Fibroblast of pulmonary artery (primary cell): ENCODE data around the gene MICAL2.
A peak's percentile ranks its signal among the peaks of the same experiment; 100 is the strongest.

ENCODE experiments used
- DNase-seq: peaks from one replicate; pipeline ENCODE4 v3.0.0-alpha.2; 2010; ENCODE audit warnings: low read depth
- H3K4me3 ChIP-seq: replicated peaks from 2 replicates; pipeline ENCODE4 v1.5.1; 2011; ENCODE audit warnings: low read depth, mild to moderate bottlenecking, control low read depth, low read length, moderate library complexity
- TF ChIP-seq, protein P1 (sequence below): IDR thresholded peaks from 2 replicates; pipeline ENCODE4 v1.5.1; 2011; ENCODE audit warnings: mild to moderate bottlenecking, control low read depth, low read length, inconsistent platforms; ENCODE audit errors: missing control alignments

MICAL2 gene

DNA sequence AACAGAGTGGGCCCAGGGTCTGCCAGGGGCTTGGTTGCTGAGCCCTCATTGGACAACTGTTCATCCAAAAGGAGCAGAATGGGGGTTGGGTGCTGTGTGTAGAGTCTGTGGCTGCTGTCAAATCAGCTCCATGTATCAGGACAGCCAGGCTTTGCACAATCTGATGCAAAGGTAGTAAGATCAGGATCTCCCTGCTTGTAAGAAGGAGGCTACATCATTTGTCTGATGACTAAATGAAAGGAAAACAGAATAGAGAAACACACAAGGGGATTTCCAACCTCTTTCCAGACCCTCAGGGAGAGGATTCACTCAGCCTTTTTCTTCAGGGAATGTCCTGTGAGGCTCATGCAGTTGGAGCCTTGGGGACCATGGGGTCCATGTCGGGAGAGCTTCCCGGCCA, 7.2 kb downstream of the MICAL2 start:
- TF ChIP-seq, protein P1, sequence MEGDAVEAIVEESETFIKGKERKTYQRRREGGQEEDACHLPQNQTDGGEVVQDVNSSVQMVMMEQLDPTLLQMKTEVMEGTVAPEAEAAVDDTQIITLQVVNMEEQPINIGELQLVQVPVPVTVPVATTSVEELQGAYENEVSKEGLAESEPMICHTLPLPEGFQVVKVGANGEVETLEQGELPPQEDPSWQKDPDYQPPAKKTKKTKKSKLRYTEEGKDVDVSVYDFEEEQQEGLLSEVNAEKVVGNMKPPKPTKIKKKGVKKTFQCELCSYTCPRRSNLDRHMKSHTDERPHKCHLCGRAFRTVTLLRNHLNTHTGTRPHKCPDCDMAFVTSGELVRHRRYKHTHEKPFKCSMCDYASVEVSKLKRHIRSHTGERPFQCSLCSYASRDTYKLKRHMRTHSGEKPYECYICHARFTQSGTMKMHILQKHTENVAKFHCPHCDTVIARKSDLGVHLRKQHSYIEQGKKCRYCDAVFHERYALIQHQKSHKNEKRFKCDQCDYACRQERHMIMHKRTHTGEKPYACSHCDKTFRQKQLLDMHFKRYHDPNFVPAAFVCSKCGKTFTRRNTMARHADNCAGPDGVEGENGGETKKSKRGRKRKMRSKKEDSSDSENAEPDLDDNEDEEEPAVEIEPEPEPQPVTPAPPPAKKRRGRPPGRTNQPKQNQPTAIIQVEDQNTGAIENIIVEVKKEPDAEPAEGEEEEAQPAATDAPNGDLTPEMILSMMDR: no peak
- no peak overlapping the region for H3K4me3 ChIP-seq
- DNase-seq: no peak

DNA sequence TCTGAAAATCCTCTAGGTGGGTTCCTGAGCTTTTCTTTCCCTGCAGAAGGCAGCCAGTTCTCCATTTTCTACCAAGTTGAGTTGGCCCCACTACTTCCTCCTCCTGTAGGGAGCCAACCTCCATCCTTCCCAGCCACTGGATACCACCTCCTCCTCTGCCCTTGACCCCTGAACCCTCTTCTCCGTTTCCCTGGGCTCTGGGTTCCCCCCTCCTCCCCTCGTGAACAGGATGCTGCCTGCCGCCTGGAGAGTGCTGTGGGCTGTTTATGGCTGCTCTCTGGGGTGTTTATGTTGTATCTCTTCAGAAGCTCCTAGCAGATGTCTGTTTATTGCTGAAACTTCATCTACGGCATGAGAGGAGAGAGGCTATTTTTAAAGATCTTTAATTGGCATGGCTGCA, 8.6 kb downstream of the MICAL2 start:
- TF ChIP-seq, protein P1: peak; percentile 25
- H3K4me3 ChIP-seq: no peak overlapping the region
- DNase-seq: no peak

DNA sequence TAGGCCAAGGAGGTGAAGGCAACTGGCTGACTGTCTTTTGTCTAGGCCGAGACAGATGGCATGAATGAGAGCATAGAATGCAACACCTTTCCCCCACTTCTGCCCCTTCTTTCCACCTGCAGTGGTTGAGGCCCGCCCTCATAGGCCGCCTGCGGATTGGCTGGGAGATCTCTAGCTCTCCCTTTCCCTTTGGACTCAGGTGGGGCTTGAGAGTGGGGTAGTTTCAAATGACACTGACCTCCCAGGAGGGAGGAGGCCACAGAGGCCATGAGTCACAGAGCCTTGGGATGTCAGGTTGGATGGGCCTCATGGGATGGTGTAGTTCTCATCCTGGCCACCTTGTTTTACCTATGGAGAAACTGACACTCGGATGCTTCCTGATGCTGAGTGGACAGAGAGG, 9.1 kb downstream of the MICAL2 start:
- TF ChIP-seq, protein P1: no peak
- no peak for DNase-seq
- no peak overlapping the region for H3K4me3 ChIP-seq

DNA sequence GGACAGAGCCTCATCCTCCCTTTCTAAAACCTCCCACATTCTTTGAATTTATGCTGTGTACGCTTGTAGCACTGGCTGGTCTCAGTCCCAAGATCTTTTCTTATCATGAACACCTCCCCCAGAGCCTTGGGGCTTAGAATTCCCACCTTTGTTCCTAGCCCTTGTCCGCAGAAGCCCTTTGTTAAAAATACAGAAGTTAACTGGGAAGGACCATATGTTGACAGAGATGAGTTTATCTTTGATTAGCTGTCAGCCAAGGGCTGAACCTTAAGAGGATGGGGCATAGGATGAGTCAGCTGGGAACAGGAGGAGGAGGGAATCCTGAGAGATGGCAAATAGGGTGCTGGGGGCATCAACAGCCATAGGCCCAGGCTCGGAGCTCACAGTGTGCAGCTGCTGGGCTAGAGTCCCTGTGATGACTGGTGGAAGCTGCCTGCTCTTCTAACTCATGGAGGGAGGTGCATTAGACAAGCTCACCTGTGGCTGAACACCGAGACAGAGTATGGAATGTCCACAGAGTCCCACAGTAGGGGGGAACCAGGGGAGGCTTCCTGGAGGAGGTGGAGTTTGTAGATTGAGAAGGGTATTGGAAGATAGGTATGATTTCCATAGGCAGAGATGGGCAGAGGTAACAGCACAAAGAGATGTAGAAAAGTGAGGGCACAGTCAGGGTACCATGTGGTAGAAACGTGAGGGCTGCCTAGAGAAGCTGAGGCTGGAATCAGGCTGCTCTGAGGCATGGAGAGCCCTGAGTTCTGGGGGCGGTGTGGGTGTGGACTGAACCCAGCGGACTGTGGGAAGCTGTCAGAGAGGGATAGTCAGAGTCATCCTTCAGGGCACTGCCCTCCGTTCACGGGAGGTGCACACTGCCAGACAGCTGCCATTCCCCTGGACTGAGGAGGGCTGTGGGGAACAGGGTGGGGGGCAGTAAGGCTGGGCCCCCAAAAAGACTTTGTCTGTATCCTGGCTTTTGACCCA, 9.9 kb downstream of the MICAL2 start:
- TF ChIP-seq, protein P1: no peak
- peak; percentile 71 for DNase-seq
- H3K4me3 ChIP-seq: no peak overlapping the region

DNA sequence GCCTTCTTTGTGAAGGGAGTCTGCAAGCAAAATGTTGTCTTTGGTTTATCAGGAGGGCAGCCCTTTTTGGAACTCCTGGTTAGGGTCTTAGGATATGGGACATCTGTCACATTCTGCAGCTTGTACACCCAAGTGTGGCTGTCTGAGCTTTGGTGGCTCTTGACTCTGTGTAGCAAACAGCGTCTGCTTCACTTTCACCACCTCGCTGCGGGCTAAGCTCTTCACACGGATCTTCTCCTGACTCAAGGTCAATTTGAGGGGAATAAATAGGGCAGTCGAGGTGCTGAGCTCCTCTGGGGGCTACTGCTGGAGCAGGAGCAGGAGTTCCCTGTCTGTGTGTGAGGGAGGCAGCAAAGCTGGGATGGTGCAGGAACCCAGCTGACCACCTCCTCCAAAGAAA, 10.6 kb downstream of the MICAL2 start:
- no peak for DNase-seq
- TF ChIP-seq, protein P1: no peak
- no peak overlapping the region for H3K4me3 ChIP-seq

DNA sequence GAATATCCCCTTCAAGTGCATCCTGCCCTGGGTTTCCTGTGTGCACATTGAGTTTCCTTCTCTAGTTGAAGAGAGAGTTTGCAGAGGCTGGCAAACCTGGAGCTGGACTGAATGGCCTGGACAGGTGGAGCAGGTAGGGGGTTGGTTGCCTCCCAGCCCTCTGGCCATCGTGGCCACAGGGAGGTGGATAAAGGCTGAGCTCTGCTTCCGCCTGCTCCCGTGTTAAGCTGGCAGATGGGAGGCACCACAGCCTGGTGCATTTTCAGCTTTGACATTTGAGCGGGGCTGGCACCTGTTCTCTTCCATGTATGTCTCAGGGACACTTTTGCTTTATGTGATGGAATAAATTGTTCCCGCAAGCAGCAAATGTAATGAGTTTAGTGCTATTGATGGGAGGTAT, 11.1 kb downstream of the MICAL2 start:
- DNase-seq: no peak
- TF ChIP-seq, protein P1: no peak

More for the DNA sequence above, 11.1 kb downstream of the MICAL2 start:
- H3K4me3 ChIP-seq: no peak overlapping the region
